ENCODE results near the gene HOXA3. TPM values are rescaled to one million over a fixed set of nuclear protein-coding genes. Genes with fewer than 3 reads are reported as not detected.

Gene HOXA3
- total RNA-seq, 3 donors from 2014 or later (not counting 1 experiment from before 2014, with no cell fraction given): 0.32 to 0.78 (median 0.35) TPM

DNA sequence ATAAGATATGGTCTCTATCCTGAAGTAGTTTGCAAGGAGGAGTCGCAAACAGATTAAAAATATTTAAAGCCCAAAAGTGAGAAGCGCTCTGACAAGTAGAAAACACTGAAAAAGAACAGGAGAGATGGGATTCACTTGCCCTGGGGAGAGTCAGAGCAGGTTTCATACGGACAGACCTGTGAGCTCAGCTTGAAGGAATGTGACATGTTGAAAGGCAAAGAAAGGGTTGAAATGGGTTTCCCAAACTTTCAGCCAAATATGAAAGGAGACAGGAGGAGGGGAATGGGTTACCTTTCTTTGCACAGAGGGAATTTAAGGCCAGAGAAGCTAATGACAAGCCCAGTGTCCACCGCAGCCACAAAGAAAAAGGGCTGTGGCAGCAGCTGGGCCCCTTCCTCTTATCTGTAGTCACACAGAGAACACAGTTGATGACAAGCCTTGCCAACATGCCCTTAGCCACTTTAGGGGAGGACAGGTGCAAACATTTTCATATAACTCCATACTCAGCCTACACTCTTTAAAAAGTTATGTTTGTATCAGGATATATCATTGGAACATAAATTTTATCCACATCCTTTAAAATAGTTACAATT lies 71.4 kb downstream of the HOXA3 start:
- DNase-seq: no peak
- Histone ChIP-seq H3K27ac (ENCODE audit: low read length) (no peak overlapping the region), H3K4me3 (ENCODE audit: low read length) (no peak overlapping the region), H3K27me3 (ENCODE audit: control insufficient read depth, insufficient read depth, low read length) (no peaks in the 10 kb centered on the region), H3K36me3 (ENCODE audit: control insufficient read depth, insufficient read depth, low read length) (no peaks in the 10 kb centered on the region), H3K4me1 (ENCODE audit: control insufficient read depth, insufficient read depth, low read length) (no peaks in the 10 kb centered on the region), H3K9me3 (ENCODE audit: control insufficient read depth, insufficient read depth, low read length) (no peaks in the 10 kb centered on the region)
- ATAC-seq: no peak
- Mint-ChIP-seq H3K36me3 (no peaks in the 10 kb centered on the region), H3K27ac (no peak overlapping the region), H3K4me3 (no peak overlapping the region), H3K9me3 (no peaks in the 10 kb centered on the region), H3K27me3 (ENCODE audit: low read depth in 2 of 2) (peaks cover 0 to 5% of the 10 kb centered on the region in 2 donors), H3K4me1 (peaks cover 5 to 6% of the 10 kb centered on the region in 2 donors)
- TF ChIP-seq CTCF (IDR thresholded peaks at IDR 0.05): no peak
- intact Hi-C loops (cut with micrococcal nuclease): no loop called here
- WGBS (ENCODE audit: insufficient coverage): 94% methylated on average over 4 of the region's 4 CpGs

DNA sequence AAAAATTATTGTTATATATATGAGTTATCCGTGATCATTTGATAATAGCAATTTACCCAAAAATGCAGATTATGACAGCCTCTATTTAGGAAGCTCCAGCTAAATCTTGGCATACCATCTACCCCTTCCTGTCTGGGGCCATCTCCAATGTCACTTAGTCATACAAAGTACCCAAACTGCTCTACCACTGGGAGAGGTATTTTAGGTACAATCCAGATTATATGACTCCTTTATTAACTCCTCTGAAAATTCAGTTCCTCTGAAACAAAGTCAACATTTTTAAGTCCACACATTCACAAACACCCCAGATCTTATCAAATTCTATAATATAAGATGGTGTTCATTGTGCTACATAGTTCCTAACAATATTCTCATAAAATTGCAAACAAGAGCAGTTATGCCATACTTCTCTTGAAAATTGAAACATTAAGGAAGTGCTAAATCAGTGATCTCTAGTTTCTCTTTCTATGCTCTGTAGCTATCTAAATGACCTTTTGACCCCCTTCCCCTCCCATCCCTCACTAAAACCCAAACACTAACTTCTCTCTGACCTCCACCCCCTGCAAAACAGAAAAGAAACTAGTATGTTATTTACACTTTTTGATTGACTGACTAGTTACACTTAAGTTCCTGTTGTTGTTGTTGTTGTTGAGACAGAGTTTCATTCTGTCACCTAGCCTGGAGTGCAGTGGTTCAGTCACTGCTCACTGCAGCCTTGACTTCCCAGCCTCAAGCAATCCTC lies 73.0 kb downstream of the HOXA3 start:
- TF ChIP-seq CTCF (IDR thresholded peaks at IDR 0.05): no peak
- no peaks in the 10 kb centered on the region for H3K4me1 ChIP-seq (ENCODE audit: control insufficient read depth, insufficient read depth, low read length)
- no peak overlapping the region for H3K4me3 ChIP-seq (ENCODE audit: low read length)
- intact Hi-C loops (cut with micrococcal nuclease): no loop called here
- ATAC-seq (no peak), DNase-seq (no peak)
- peaks cover 0 to 5% of the 10 kb centered on the region in 2 donors for H3K27me3 Mint-ChIP-seq (ENCODE audit: low read depth in 2 of 2)
- H3K9me3 Mint-ChIP-seq: no peaks in the 10 kb centered on the region
- H3K9me3 ChIP-seq (ENCODE audit: control insufficient read depth, insufficient read depth, low read length): no peaks in the 10 kb centered on the region
- no CpG with 5 or more reads among the region's 1 CpG for WGBS (ENCODE audit: insufficient coverage)
- H3K27ac Mint-ChIP-seq: no peak overlapping the region
- peaks cover 5 to 6% of the 10 kb centered on the region in 2 donors for H3K4me1 Mint-ChIP-seq
- H3K36me3 Mint-ChIP-seq: no peaks in the 10 kb centered on the region
- no peaks in the 10 kb centered on the region for H3K27me3 ChIP-seq (ENCODE audit: control insufficient read depth, insufficient read depth, low read length)
- no peak overlapping the region for H3K27ac ChIP-seq (ENCODE audit: low read length)
- no peaks in the 10 kb centered on the region for H3K36me3 ChIP-seq (ENCODE audit: control insufficient read depth, insufficient read depth, low read length)
- no peak overlapping the region for H3K4me3 Mint-ChIP-seq

- H3K9me3 Mint-ChIP-seq: no peaks in the 10 kb centered on the region
- WGBS (ENCODE audit: insufficient coverage): 100% methylated on average over 2 of the region's 5 CpGs
- no peak for TF ChIP-seq CTCF (IDR thresholded peaks at IDR 0.05)
- no peaks in the 10 kb centered on the region for H3K4me1 ChIP-seq (ENCODE audit: control insufficient read depth, insufficient read depth, low read length)
- no peaks in the 10 kb centered on the region for H3K9me3 ChIP-seq (ENCODE audit: control insufficient read depth, insufficient read depth, low read length)
- no peak overlapping the region for H3K27ac Mint-ChIP-seq
- no peak for DNase-seq
- no peak for ATAC-seq
- intact Hi-C loops (cut with micrococcal nuclease): no loop called here
- H3K4me3 ChIP-seq (ENCODE audit: low read length): no peak overlapping the region
- no peaks in the 10 kb centered on the region for H3K36me3 ChIP-seq (ENCODE audit: control insufficient read depth, insufficient read depth, low read length)
- no peak overlapping the region for H3K4me3 Mint-ChIP-seq
- H3K27me3 ChIP-seq (ENCODE audit: control insufficient read depth, insufficient read depth, low read length): no peaks in the 10 kb centered on the region
- H3K4me1 Mint-ChIP-seq: peaks cover 5 to 6% of the 10 kb centered on the region in 2 donors
- no peaks in the 10 kb centered on the region for H3K36me3 Mint-ChIP-seq
- H3K27ac ChIP-seq (ENCODE audit: low read length): no peak overlapping the region
- peaks cover 0 to 5% of the 10 kb centered on the region in 2 donors for H3K27me3 Mint-ChIP-seq (ENCODE audit: low read depth in 2 of 2)
These were observed 73.7 kb downstream of the HOXA3 start for GRCh38 chr7:27078616-27079233.
